GM18498 (cell line): ENCODE data around the gene MTA2.
"Not testable (repeated sequence)": the region's sequence is repeated elsewhere in the genome, so short reads cannot be mapped to it uniquely, and the experiment has no call there.

ENCODE experiments used
- ATAC-seq: cut with Tn5 transposase; IDR thresholded peaks from one replicate; pipeline ENCODE4 v1.9.1; 2021; ENCODE audit warnings: mild to moderate bottlenecking, moderate library complexity; ENCODE audit not compliant: unreplicated experiment

MTA2 gene

DNA sequence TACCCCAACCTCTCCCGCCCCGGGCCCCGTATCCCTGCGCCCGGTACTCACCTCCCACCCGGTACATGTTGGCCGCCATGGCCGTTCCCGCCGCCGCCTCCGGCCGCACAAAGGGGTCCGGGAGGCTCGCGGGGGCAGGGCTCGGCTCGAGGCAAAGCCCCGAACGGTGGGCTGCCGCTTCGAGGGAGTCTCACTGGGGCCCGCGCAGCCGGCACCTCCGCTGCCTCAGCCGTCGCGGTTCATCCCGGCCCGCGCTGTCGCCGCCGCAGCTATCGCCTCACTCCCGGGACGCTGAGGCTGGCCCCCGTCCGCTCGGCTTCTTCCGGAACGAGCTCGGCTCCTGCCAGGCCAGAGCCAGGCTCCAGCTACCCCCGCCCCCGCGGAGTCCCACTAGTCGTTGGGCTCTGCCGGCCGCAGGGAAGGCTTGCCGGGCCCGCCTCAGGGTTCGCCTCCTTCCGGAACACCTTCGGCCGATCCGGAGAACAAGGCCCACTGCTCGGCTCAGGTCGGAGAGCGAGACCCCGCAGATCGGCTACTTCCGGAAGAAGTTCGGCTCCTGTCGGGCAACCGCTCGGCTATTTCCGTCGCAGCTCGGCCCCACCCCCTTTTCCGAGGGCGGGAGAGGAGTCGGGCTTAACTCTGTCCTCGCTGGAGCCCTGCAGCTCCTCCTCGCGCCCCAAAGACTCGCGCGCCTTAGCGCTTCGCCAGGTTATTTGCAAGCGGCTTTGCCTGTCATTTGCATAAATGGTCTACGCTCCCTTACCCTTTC, at the start of gene MTA2:
MTA2 (minus strand) TSS at position 494 of the 769 bp plus-strand sequence; CDS start at position 79, 415 bp downstream.
- ATAC-seq = peak; percentile 77

DNA sequence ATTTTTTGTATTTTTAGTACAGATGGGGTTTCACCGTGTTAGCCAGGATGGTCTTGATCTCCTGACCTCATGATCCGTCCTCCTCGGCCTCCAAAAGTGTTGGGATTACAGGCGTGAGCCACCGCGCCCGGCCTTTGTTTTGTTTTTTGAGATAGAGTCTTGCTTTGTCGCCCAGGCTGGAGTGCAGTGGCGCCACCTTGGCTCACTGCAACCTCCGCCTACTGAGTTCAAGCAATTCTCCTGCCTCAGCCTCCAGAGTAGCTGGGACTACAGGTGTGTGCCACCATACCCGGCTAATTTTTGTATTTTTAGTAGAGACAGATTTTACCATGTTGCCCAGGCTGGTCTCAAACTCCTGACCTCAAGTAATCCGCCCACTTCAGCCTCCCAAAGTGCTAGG, 48.6 kb upstream of the MTA2 start:
- not testable (repeated sequence) for ATAC-seq

- ATAC-seq = no peak
Measured at GRCh38 chr11:62649486-62649885, 47.8 kb upstream of the MTA2 start.

DNA sequence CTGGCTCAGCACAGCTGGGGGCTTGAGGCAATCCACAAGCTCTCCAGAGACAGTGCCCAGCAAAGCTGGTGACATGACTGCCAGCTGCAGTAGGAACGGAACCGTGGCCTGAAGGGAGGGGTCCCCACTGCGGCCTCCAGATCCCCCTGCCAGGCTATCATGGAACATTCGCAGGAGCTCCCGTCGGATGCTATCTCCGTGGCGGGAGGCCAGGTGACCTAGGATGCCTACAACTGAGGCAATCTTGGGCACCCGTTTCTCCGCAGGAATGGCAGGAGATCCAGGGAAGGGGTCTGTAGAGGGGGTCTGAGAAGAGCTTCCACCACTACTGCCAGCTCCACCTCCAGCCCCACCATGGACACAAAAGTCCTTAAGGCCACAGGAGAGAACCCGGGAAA, 47.3 kb upstream of the MTA2 start:
- no peak for ATAC-seq

- ATAC-seq = no peak
Measured at GRCh38 chr11:62648185-62648966, 46.7 kb upstream of the MTA2 start.

DNA sequence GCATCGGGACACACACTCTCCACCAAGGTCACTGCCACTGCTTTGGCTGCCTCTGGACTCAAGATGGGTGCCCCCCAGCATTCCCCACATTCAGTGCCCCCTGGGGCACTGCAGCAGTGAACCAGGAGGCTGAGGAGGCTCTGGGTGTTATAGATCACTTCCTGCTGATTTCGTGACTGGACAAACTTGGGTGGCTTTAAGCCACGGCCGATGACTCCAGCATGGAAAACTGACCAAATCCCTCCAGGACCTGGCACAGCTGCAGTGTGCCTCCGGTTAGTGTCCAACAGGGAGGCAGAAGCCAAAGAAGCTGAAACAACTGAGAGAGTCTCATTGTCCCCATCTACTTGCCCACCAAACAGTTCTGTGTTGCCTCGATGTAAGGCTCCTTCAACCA, 45.9 kb upstream of the MTA2 start:
- ATAC-seq = no peak

GRCh38 chr11:62646825-62647608, 45.4 kb upstream of the MTA2 start:
- ATAC-seq = no peak

DNA sequence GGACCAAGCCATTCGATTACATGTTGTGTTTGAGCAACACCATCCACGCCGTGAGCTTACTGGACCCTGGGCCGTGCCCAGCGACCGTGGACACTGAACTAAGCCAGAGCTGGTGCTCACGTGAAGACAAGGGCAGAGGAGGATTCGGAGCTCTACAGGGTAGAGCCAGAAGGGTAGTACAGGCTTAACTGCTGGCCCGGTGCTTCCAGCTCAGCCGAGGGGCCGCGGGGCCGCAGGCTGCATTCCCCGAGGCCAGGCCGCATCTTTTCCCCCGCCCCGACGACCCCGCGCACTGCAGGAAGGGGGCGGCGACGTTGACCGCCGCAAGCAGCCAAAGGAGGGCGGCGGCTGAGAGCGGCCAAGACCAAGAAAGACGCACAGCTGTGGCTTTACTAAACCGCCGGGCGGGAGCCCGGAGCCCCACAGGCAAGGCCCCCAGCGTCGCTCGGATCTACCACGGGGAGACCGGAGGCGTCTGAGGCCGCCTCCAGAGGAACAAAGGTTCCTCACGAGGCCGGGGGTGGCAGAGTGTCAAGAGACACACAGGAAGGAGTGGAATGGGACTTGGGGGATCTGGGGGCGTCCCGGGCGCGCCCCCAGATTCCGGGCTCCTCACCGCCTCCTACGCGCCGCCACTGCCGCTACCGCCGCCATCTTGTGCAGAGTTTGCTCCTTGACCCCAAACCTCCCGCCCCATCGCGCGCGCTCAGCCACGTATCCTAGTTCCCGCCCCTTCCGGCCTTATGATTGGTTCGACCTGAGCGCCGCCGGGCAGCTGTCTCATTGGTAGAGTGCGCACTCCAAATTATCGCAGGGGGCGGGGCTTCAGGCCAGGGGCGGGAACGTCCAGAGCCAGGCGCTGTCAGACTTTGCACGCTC, 44.5 kb upstream of the MTA2 start, which contains the start of gene GANAB:
GANAB (minus strand) TSS at position 668 of the 879 bp plus-strand sequence; CDS start at position 654, 14 bp downstream.
- ATAC-seq = peak; percentile 87

GRCh38 chr11:62645671-62645945, 43.9 kb upstream of the MTA2 start:
- no peak for ATAC-seq

DNA sequence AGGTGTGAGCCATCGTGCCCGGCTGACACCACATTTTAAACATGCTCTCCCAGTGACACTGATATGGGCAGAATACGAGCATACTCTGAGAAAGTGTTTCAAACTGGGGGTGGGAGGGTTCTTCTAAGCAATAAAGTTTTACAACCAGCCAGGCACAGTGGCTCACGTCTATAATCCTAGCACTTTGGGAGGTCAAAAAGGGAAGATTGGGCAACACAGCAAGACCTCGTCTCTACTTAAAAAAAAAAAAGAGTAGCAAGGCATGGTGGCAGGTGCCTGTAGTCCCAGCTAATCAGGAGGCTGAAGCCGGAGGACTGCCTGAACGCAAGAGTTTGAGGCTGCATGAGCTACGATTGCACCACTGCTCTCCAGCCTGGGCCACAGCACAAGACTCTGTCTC, 42.6 kb upstream of the MTA2 start:
- no peak for ATAC-seq

DNA sequence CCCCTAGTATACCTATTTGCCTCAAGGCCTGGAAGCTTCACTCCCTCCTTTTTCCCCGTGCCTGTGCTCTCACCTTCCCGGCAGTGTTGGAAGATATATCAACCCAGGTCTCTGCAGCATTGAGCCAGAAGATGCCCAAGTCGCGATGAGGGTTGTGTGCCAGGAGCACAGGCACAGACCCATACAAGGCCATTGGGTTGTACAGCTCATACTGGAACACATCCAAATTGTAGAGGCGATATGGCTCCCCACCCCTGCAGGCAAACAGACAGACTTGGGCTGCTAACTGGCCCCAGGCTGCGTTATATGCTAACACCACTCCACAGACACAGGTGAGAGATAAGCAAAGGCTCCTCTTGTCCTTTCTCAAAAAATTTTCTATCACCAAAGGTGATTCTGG, 30.8 kb upstream of the MTA2 start:
- no peak for ATAC-seq

DNA sequence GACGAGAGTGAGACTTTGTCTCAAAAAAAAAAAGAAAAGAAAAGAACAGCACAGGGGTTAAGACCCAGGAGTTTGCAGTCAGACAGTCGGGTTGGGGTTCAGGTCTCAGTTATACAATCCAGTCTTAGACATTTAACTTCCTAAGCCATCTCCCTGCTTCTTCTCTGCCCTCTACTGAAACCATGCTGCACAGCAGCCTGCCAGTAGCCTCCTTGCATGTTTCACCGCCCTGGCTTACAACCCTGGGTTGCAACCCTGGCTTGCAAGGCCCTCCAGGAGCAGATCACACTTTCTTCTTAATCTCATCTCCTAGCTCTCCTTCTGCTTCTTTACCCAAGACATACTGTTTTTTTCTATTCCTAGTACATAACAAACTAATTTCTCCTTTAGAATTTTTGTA, 26.0 kb upstream of the MTA2 start:
- ATAC-seq = no peak

GRCh38 chr11:62622476-62623089, 20.9 kb upstream of the MTA2 start:
- ATAC-seq = no peak

- ATAC-seq = peak; percentile 95
Measured at GRCh38 chr11:62621567-62622470, 20.2 kb upstream of the MTA2 start, which contains the start of gene B3GAT3. TSS of gene B3GAT3 (minus strand) at chr11:62621986. CDS start at chr11:62621947, 39 bp downstream.

DNA sequence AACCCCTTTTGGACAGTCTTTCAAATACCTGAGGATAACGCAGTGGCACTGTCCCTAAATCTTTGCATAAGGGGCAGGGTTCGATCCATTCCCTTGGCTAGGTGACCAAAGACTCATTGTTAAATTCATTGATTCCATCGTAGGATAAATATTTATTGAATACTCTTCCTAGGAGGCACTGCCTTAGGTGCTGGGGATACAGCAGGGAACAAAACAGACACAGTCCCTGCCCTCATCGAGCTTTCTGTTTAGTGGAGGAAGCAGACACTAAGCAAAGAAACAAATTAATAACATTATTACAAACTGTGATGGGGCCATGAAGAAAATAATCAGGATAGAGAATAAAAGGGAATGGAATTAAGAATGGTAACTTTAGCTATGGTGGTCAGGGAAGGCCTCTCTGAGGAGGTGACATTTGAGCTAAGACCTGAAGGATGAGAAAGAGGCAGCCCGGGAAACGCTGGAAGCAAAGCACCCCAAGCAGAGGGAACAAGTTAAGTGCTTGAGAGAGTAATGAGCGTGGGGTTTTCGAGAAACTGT, 19.4 kb upstream of the MTA2 start:
- no peak for ATAC-seq

DNA sequence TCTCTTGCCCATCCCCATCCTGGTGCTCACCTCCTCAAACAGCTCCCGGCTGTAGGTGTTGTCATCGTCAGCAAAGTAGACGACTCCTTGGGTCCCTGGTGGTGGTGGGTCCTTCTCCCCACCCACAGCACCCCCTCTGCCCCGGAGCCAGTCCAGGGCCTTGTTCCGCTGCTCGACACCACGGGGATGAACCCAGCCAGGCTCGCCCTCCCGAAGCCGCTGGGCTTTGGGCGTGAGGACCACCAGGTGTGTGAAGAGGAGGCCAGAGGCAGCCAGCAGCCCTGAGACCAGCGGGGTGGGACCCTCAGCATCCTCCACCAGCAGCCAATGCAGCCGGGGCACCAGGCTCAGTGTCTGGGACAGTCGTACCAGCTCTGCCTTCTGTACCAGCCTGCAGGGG, 15.3 kb upstream of the MTA2 start:
- not testable (repeated sequence) for ATAC-seq

- ATAC-seq = no peak
Measured at GRCh38 chr11:62615521-62615920, 13.9 kb upstream of the MTA2 start.

DNA sequence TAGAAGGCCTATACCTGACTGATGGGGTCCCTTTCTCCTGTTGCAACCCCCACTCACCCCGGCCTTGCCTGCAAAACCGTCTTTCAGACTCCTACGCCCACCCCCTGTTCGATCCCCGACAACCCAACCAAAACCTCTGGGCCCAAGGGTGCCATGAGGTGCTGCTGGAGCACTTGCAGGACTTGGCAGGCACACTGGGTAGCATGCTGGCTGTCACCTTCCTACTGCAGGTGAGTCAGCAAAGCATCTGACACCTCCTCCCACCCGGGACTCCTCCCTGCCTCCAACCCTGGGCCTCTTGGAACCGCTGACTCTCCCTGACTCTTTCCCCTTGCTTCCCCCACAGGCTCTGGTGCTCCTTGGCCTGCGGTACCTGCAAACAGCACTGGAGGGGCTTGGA, 12.6 kb upstream of the MTA2 start:
- ATAC-seq = no peak

GRCh38 chr11:62613291-62613778, 11.7 kb upstream of the MTA2 start:
- ATAC-seq = no peak
